ENCODE results near the gene NEK2. TPM values are rescaled to one million over a fixed set of nuclear protein-coding genes. Genes with fewer than 3 reads are reported as not detected.

NEK2 gene
- total and polyA plus RNA-seq, 2 of the 13 experiments (the other 11 are each of a cell fraction or from before 2014, with no cell fraction given) = 10.9 to 40.8 TPM

DNA sequence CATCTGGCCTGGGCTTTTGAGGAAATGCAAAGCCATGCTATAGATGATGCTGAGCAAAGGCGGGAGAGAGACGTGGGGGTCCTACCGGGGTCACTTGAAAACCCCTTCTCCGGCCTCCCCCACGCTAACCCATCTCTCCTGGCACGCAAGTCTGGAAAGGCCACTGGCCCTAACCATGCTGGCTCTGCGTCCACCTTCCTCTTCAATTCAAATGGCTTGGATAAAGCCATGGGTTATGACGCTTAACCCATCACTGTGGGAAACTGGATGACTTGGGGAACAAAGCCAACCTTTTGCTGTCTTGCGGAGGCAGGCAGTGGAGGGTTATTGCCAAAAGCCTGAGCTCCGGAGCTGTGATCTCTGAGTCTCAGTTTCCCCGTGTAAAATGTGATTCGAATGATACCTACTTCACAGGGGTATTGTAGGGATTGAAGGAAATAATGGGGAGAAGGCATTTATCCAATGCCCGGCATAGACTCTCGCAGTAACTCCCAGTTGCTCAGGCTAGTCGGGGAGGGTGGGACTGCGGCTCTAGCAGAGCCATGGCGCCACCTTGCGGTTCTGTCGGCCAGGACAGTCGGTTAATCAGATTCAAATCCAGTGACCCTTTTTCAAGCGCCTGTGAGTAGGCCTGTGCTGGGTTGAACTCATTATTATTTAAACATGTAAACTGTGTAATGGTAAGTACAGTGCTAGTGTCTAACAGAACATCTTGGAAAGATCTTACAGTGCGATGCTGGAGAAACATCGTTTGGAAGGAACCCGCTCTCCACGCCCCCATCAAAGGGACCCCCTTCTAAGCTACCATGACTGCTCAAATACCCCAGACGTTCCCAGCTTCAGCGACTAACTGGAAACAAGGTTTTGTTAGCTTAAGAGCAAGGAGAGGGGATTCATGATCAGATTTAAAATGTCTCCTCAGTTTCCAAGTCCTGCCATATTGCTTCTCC, 20.3 kb downstream of the NEK2 start (continued):
- TF ChIP-seq, protein P1, sequence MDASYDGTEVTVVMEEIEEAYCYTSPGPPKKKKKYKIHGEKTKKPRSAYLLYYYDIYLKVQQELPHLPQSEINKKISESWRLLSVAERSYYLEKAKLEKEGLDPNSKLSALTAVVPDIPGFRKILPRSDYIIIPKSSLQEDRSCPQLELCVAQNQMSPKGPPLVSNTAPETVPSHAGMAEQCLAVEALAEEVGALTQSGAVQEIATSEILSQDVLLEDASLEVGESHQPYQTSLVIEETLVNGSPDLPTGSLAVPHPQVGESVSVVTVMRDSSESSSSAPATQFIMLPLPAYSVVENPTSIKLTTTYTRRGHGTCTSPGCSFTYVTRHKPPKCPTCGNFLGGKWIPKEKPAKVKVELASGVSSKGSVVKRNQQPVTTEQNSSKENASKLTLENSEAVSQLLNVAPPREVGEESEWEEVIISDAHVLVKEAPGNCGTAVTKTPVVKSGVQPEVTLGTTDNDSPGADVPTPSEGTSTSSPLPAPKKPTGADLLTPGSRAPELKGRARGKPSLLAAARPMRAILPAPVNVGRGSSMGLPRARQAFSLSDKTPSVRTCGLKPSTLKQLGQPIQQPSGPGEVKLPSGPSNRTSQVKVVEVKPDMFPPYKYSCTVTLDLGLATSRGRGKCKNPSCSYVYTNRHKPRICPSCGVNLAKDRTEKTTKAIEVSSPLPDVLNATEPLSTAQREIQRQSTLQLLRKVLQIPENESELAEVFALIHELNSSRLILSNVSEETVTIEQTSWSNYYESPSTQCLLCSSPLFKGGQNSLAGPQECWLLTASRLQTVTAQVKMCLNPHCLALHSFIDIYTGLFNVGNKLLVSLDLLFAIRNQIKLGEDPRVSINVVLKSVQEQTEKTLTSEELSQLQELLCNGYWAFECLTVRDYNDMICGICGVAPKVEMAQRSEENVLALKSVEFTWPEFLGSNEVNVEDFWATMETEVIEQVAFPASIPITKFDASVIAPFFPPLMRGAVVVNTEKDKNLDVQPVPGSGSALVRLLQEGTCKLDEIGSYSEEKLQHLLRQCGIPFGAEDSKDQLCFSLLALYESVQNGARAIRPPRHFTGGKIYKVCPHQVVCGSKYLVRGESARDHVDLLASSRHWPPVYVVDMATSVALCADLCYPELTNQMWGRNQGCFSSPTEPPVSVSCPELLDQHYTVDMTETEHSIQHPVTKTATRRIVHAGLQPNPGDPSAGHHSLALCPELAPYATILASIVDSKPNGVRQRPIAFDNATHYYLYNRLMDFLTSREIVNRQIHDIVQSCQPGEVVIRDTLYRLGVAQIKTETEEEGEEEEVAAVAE (CRISPR knock-in tag; IDR thresholded peaks at IDR 0.05; ENCODE audit: borderline replicate concordance) = no peak
- no peak for TF ChIP-seq SETDB1 (CRISPR knock-in tag; IDR thresholded peaks at IDR 0.05; ENCODE audit: borderline replicate concordance)
- no peak for TF ChIP-seq HNRNPUL1 (IDR thresholded peaks at IDR 0.05; ENCODE audit: low read depth, low read length)
- no peak for TF ChIP-seq GLI4 (CRISPR knock-in tag; IDR thresholded peaks at IDR 0.05; ENCODE audit: borderline replicate concordance)
- TF ChIP-seq ZNF264 (CRISPR knock-in tag; IDR thresholded peaks at IDR 0.05) = no peak
- no peak for TF ChIP-seq ZNF329 (CRISPR knock-in tag; IDR thresholded peaks at IDR 0.05; ENCODE audit: low read depth)
- TF ChIP-seq TP53 (CRISPR knock-in tag; conservative IDR thresholded peaks at IDR 0.05) = no peak
- peak; percentile 63 for TF ChIP-seq SMC3 (IDR thresholded peaks at IDR 0.05; ENCODE audit: low read length)
- TF ChIP-seq, protein P2, sequence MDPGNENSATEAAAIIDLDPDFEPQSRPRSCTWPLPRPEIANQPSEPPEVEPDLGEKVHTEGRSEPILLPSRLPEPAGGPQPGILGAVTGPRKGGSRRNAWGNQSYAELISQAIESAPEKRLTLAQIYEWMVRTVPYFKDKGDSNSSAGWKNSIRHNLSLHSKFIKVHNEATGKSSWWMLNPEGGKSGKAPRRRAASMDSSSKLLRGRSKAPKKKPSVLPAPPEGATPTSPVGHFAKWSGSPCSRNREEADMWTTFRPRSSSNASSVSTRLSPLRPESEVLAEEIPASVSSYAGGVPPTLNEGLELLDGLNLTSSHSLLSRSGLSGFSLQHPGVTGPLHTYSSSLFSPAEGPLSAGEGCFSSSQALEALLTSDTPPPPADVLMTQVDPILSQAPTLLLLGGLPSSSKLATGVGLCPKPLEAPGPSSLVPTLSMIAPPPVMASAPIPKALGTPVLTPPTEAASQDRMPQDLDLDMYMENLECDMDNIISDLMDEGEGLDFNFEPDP (CRISPR knock-in tag; conservative IDR thresholded peaks at IDR 0.05) = no peak
- TF ChIP-seq MAFK (conservative IDR thresholded peaks at IDR 0.05 in 1 of 2, IDR thresholded peaks at IDR 0.05 in 1 of 2; ENCODE audit: low read length in 2 of 2) = no peak
- no peak for TF ChIP-seq STAT5B (CRISPR knock-in tag; IDR thresholded peaks at IDR 0.05)
- no peak for TF ChIP-seq ATF1 (CRISPR knock-in tag; IDR thresholded peaks at IDR 0.05)
- no peak for TF ChIP-seq ZNF234 (CRISPR knock-in tag; conservative IDR thresholded peaks at IDR 0.05)
- TF ChIP-seq ZNF747 (CRISPR knock-in tag; IDR thresholded peaks at IDR 0.05; ENCODE audit: borderline replicate concordance) = no peak
- TF ChIP-seq, protein P3, sequence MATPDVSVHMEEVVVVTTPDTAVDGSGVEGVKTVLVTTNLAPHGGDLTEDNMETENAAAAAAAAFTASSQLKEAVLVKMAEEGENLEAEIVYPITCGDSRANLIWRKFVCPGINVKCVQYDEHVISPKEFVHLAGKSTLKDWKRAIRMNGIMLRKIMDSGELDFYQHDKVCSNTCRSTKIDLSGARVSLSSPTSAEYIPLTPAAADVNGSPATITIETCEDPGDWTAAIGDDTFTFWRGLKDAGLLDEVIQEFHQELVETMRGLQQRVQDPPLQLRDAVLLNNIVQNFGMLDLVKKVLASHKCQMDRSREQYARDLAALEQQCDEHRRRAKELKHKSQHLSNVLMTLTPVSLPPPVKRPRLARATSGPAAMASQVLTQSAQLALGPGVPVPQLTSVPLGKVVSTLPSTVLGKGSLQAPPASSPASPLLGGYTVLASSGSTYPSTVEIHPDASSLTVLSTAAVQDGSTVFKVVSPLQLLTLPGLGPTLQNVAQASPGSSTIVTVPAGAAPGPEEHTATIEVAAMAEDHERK (CRISPR knock-in tag; IDR thresholded peaks at IDR 0.05; ENCODE audit: low read depth) = no peak
- 0 out of 2 replicates have a peak, but pooled peaks have one; percentile 9 for TF ChIP-seq FOXO1 (CRISPR knock-in tag; IDR thresholded peaks at IDR 0.05)
- peak; percentile 49; the same call in 1 of the 2 replicates for TF ChIP-seq GFI1 (CRISPR knock-in tag; IDR thresholded peaks at IDR 0.05; ENCODE audit: borderline replicate concordance)
- no peak for TF ChIP-seq ZNF34 (CRISPR knock-in tag; IDR thresholded peaks at IDR 0.05; ENCODE audit: borderline replicate concordance)
- no peak for TF ChIP-seq HNRNPLL (IDR thresholded peaks at IDR 0.05; ENCODE audit: low read depth, low read length, poor library complexity, severe bottlenecking)
- TF ChIP-seq MXD4 (CRISPR knock-in tag; IDR thresholded peaks at IDR 0.05) = no peak
- no peak for TF ChIP-seq ZC3H4 (CRISPR knock-in tag; IDR thresholded peaks at IDR 0.05; ENCODE audit: borderline replicate concordance)
- no peak for TF ChIP-seq NBN (conservative IDR thresholded peaks at IDR 0.05)

Data from HepG2 (cell line).